UCSD-AML1 (cell line): ENCODE results near the gene ANO7.
A peak's percentile ranks its signal among the peaks of the same experiment; 100 is the strongest.
"Not testable (repeated sequence)": the region's sequence is repeated elsewhere in the genome, so short reads cannot be mapped to it uniquely, and the experiment has no call there.

ENCODE experiments used
- DNase-seq: peaks from one replicate; lab custom pipeline; 2025; ENCODE audit not compliant: unreplicated experiment; lab: John Stamatoyannopoulos, UW

Gene ANO7

GRCh38 chr2:241189856-241190201, 1.4 kb downstream of the ANO7 start:
- no peak for DNase-seq

GRCh38 chr2:241190291-241190981, 2.0 kb downstream of the ANO7 start:
- DNase-seq, result no peak

- no peak for DNase-seq
Observed at GRCh38 chr2:241191081-241191480, 2.6 kb downstream of the ANO7 start.

- no peak for DNase-seq
Observed at GRCh38 chr2:241193271-241193670, 4.8 kb downstream of the ANO7 start.

DNA sequence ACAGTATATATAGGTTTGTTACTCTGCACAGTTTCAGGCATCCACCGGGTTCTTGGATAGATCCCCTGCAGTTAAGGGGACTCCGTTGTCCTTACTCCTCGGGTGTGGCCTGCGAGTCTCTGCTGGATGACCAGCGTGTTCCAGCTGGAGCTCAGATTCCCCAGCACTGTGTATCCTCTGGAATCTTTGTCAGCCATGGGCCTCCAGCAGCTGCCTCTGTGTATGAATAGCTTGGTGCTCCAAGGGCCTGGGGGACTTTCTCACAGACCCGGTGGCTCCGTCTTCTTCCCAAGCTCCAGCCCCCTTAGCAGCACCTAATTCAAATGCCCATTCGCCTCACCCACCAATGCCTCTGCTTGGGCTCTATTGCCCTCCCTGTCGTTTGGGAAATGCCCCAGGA, 6.3 kb downstream of the ANO7 start:
- no peak for DNase-seq

DNA sequence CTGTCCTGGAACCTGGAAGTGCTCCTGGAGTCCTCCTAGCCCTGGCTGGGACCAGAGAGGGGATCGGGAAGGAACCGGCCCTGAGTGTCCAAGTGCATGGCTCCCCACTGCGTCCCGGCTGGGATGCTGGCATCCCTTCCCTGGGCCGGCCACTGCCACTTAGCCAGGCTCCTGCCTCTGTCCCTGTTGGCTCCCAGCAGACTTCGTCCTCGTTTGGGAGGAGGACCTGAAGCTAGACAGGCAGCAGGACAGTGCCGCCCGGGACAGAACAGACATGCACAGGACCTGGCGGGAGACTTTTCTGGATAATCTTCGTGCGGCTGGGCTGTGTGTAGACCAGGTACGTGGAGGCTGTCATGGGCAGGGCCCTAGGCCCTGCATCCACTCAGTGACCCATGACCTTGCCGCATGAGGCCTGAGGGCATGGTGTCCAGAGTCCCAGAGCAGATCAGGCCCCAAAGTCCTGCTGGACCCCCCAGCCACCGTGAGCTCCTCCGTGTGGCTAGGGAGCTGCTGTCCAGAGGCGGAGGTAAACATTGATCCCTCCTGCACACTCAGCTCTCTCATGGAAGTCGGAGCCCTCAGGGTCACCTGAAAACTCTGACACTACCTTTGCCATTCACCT, 7.1 kb downstream of the ANO7 start:
- DNase-seq, result no peak

DNA sequence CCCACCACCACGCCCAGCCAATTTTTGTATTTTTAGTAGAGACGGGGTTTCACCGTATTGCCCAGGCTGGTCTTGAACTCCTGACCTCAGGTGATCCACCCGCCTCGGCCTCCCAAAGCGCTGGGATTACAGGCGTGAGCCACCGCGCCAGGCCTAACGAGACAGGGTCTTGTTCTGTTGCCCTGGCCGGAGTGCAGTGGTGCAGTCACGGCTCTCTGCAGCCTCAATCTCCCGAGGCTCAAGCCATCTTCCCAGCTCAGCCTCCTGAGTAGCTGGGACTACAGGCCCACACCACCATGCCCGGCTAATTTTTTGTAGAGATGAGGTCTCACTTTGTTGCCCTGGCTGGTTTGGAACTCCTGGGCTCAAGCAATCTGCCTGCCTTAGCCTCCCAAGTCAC, 8.8 kb downstream of the ANO7 start:
- not testable (repeated sequence) for DNase-seq

DNA sequence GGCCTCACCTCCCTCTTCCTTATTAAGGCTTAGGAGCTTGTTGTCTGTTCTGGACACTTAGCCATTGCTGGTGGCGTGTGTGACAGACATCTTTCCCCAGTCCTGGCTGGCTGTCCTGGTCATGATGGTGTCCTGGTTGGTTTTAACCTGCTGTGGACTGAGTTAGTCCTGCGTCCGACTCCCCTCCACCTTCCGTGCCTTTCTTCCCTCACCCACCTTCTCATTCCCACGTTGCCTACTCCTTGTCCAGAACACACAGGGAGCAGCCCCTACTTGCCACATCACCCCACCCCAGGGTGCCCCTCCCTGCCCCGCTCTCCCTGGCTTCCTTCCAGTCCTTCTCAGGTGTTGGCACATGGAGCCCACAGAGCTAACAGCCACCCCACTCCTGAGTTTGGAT, 9.5 kb downstream of the ANO7 start:
- DNase-seq, result no peak

- no peak for DNase-seq
Observed at GRCh38 chr2:241198381-241199279, 10.2 kb downstream of the ANO7 start.

- no peak for DNase-seq
Observed at GRCh38 chr2:241199286-241199685, 10.8 kb downstream of the ANO7 start.

- no peak for DNase-seq
Observed at GRCh38 chr2:241199897-241200821, 11.7 kb downstream of the ANO7 start.

- DNase-seq, result peak; percentile 56
Observed at GRCh38 chr2:241200822-241201395, 12.4 kb downstream of the ANO7 start.

- DNase-seq, result no peak
Observed at GRCh38 chr2:241201445-241202267, 13.2 kb downstream of the ANO7 start.

GRCh38 chr2:241202268-241202585, 13.8 kb downstream of the ANO7 start:
- no peak for DNase-seq

- no peak for DNase-seq
Observed at GRCh38 chr2:241202681-241203080, 14.2 kb downstream of the ANO7 start.

GRCh38 chr2:241203218-241204009, 14.9 kb downstream of the ANO7 start:
- DNase-seq, result no peak

- no peak for DNase-seq
Observed at GRCh38 chr2:241204010-241204384, 15.5 kb downstream of the ANO7 start.

- DNase-seq, result no peak
Observed at GRCh38 chr2:241204490-241204889, 16.0 kb downstream of the ANO7 start.

DNA sequence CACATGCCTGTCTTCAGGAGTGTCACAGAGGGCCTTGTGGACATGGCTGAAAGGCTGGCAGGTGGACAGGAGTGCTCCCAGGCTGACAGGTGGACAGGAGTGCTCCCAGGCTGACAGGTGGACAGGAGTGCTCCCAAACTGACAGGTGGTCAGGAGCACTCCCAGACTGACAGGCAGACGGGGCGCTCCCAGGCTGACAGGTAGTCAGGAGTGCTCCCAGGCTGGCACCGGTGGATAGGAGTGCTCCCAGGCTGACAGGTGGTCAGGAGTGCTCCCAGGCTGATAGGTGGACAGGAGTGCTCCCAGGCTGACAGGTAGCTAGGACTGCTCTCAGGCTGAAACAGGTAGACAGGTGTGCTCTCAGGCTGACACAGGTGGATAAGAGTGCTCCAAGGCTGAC, 16.6 kb downstream of the ANO7 start:
- no peak for DNase-seq
